ENCODE data around the gene RBM28.

RBM28 gene

DNA sequence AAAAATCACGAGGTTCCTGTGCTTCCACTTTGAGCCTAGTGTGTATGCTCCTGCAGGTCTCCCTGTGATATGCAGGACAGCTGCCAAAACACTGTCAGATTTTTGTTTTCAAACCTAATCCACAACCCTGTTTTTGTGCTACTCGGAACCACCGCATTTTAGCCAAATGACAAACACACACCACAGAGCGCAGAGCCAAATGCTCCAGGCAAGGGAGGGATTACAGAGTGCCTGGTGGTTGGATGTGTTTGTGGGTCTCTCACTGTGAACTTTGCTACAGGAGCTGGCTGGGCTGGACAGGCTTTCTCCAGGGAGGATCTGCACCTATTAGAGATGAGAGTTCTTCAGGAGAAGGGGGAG is 5.7 kb upstream of the RBM28 start:
- TF ChIP-seq SIN3A (IDR thresholded peaks at IDR 0.05; ENCODE audit: borderline replicate concordance, insufficient read depth, low read length) (no peak), TAF1 (IDR thresholded peaks at IDR 0.05; ENCODE audit: borderline replicate concordance, insufficient read depth, low read length) (no peak), FOXP2 (optimal IDR thresholded peaks at IDR 0.05; ENCODE audit: borderline replicate concordance, extremely low read depth, extremely low read length, insufficient read depth) (no peak), POLR2AphosphoS5 (IDR thresholded peaks at IDR 0.05; ENCODE audit: low read depth, low read length) (no peak)
- TF ChIP-seq, protein P1, sequence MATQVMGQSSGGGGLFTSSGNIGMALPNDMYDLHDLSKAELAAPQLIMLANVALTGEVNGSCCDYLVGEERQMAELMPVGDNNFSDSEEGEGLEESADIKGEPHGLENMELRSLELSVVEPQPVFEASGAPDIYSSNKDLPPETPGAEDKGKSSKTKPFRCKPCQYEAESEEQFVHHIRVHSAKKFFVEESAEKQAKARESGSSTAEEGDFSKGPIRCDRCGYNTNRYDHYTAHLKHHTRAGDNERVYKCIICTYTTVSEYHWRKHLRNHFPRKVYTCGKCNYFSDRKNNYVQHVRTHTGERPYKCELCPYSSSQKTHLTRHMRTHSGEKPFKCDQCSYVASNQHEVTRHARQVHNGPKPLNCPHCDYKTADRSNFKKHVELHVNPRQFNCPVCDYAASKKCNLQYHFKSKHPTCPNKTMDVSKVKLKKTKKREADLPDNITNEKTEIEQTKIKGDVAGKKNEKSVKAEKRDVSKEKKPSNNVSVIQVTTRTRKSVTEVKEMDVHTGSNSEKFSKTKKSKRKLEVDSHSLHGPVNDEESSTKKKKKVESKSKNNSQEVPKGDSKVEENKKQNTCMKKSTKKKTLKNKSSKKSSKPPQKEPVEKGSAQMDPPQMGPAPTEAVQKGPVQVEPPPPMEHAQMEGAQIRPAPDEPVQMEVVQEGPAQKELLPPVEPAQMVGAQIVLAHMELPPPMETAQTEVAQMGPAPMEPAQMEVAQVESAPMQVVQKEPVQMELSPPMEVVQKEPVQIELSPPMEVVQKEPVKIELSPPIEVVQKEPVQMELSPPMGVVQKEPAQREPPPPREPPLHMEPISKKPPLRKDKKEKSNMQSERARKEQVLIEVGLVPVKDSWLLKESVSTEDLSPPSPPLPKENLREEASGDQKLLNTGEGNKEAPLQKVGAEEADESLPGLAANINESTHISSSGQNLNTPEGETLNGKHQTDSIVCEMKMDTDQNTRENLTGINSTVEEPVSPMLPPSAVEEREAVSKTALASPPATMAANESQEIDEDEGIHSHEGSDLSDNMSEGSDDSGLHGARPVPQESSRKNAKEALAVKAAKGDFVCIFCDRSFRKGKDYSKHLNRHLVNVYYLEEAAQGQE (IDR thresholded peaks at IDR 0.05; ENCODE audit: insufficient read depth in 1 of 2, low read depth in 2 of 2, low read length in 2 of 2), result no peak

DNA sequence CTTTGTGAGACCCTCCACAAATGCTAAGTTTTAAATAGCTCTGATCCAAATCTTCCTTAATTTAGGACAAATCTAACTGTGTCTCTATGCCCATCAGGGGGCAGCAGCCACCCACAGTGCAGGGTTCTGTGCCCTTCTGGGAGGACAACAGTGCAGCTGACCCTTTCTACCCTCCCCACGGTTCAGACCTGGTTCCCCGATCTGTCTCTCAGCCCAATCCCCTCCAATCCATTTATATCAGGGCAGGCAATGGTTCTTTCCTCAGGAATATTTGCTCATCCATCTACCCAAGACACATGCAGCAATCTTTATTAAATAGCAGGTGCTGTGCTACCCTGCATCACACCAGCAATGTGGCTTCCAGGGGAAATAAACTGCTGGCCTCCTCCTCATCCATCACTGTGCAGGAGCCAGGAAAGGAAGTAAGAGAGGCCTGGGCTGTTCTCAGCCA is 4.0 kb upstream of the RBM28 start:
- TF ChIP-seq FOXP2 (optimal IDR thresholded peaks at IDR 0.05; ENCODE audit: borderline replicate concordance, extremely low read depth, extremely low read length, insufficient read depth), result no peak
- no peak for TF ChIP-seq SIN3A (IDR thresholded peaks at IDR 0.05; ENCODE audit: borderline replicate concordance, insufficient read depth, low read length)
- no peak for TF ChIP-seq POLR2AphosphoS5 (IDR thresholded peaks at IDR 0.05; ENCODE audit: low read depth, low read length)
- TF ChIP-seq TAF1 (IDR thresholded peaks at IDR 0.05; ENCODE audit: borderline replicate concordance, insufficient read depth, low read length), result no peak
- TF ChIP-seq, protein P1 (IDR thresholded peaks at IDR 0.05; ENCODE audit: insufficient read depth in 1 of 2, low read depth in 2 of 2, low read length in 2 of 2), result no peak

DNA sequence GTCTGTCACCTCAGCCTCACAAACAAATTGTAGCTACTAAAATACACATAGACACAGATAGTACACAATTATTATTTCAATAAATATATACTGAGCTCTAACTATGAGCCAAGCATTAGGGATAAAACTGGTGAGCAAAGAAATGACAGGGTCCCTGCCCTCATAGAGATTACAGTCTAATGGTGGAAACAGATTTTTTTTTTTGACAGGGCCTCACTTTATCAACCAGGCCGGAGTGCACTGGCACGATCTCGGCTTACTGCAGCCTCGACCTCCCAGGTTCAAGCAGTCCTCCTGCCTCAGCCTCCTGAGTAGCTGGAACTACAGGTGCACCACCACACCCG is 695 bp upstream of the RBM28 start:
- TF ChIP-seq SIN3A (IDR thresholded peaks at IDR 0.05; ENCODE audit: borderline replicate concordance, insufficient read depth, low read length) (no peak), POLR2AphosphoS5 (IDR thresholded peaks at IDR 0.05; ENCODE audit: low read depth, low read length) (no peak), TAF1 (IDR thresholded peaks at IDR 0.05; ENCODE audit: borderline replicate concordance, insufficient read depth, low read length) (no peak), FOXP2 (optimal IDR thresholded peaks at IDR 0.05; ENCODE audit: borderline replicate concordance, extremely low read depth, extremely low read length, insufficient read depth) (no peak)
- TF ChIP-seq, protein P1 (IDR thresholded peaks at IDR 0.05; ENCODE audit: insufficient read depth in 1 of 2, low read depth in 2 of 2, low read length in 2 of 2), result no peak

DNA sequence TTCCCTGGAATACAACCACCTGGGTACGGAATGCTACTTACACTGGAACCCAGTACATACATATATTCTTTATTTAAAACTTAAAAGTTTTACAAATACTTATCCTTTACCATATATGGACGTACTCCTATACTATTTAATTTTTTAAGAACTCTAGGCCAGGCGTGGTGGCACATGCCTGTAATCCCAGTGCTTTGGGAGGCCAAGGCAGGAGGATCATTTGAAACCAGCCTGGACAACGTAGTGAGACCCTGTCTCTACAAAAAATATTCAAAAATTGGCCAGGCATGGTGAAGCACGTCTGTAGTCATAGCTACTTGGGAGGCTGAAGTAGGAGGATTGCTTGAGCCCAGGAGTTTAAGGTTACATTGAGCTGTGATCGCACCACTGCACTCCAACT is 2.0 kb downstream of the RBM28 start:
- TF ChIP-seq, protein P1 (IDR thresholded peaks at IDR 0.05; ENCODE audit: insufficient read depth in 1 of 2, low read depth in 2 of 2, low read length in 2 of 2), result no peak
- TF ChIP-seq POLR2AphosphoS5 (IDR thresholded peaks at IDR 0.05; ENCODE audit: low read depth, low read length) (no peak), FOXP2 (optimal IDR thresholded peaks at IDR 0.05; ENCODE audit: borderline replicate concordance, extremely low read depth, extremely low read length, insufficient read depth) (no peak), SIN3A (IDR thresholded peaks at IDR 0.05; ENCODE audit: borderline replicate concordance, insufficient read depth, low read length) (no peak), TAF1 (IDR thresholded peaks at IDR 0.05; ENCODE audit: borderline replicate concordance, insufficient read depth, low read length) (no peak)

DNA sequence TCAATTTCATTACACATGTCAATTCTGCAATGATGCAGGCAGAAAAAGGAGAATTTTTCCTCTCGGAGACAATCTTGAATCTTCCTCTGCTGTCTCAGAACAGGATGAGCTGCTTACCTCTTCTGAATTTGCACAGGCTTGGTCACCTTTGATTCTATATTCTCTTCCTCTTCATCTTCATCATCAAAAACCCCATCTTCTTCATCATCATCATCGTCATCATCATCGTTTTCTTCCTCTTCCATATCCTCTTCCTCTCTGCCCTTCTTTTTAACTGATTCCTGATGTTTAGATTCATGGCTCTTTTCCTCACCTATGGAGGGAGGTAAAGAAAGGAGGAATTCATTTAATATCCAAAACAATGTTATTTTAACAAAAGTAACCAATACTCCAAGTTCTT is 8.0 kb downstream of the RBM28 start:
- TF ChIP-seq, protein P1 (IDR thresholded peaks at IDR 0.05; ENCODE audit: insufficient read depth in 1 of 2, low read depth in 2 of 2, low read length in 2 of 2), result no peak
- TF ChIP-seq TAF1 (IDR thresholded peaks at IDR 0.05; ENCODE audit: borderline replicate concordance, insufficient read depth, low read length) (no peak), POLR2AphosphoS5 (IDR thresholded peaks at IDR 0.05; ENCODE audit: low read depth, low read length) (no peak)
